WTC11 (cell line): ENCODE results near the gene SHISAL1. TPM values are rescaled to one million over a fixed set of nuclear protein-coding genes. Genes with fewer than 3 reads are reported as not detected.

ENCODE experiments used
- ATAC-seq: fragments of 200-7000 bp; cut with Tn5 transposase; 2 replicates; pipeline ENCODE4 v1.10.0; 2021; ENCODE audit warnings: mild to moderate bottlenecking, moderate library complexity
- CTCF ChIA-PET: fragments of 300-600 bp; sonication (Branson Sonifier 250); formaldehyde crosslinking; loops from one replicate; lab custom pipeline; 2021; ENCODE audit warnings: antibody characterized with exemption; lab: Charles Lee
- POLR2A ChIA-PET: fragments of 350-600 bp; sonication (Branson Sonifier 250); formaldehyde crosslinking; loops from one replicate; lab custom pipeline; 2021; ENCODE audit warnings: antibody characterized with exemption; lab: Charles Lee
- DNase-seq: peaks from one replicate; pipeline ENCODE4 v3.0.0; 2021; ENCODE audit warnings: low spot score
- H3K27ac Mint-ChIP-seq: 2 replicates; pipeline ENCODE4 v1.8.0; 2021; ENCODE audit warnings: mixed read lengths
- H3K27me3 Mint-ChIP-seq: 2 replicates; pipeline ENCODE4 v1.8.0; 2021; ENCODE audit warnings: low read depth, mild to moderate bottlenecking, moderate library complexity, mixed read lengths
- H3K36me3 Mint-ChIP-seq: 2 replicates; pipeline ENCODE4 v1.8.0; 2021; ENCODE audit warnings: mixed read lengths
- H3K4me1 Mint-ChIP-seq: 2 replicates; pipeline ENCODE4 v1.8.0; 2022; ENCODE audit warnings: mixed read lengths
- H3K4me3 Mint-ChIP-seq: 2 replicates; pipeline ENCODE4 v1.8.0; 2021; ENCODE audit warnings: mild to moderate bottlenecking, moderate library complexity, mixed read lengths
- H3K9me3 Mint-ChIP-seq: 2 replicates; pipeline ENCODE4 v1.8.0; 2021; ENCODE audit warnings: mixed read lengths
- AFF4 ChIP-seq: sonication (generic); formaldehyde crosslinking; IDR thresholded peaks from 2 replicates; pipeline ENCODE4 v1.8.1; 2023; ENCODE audit warnings: mild to moderate bottlenecking, missing genetic modification reagents, borderline replicate concordance
- ATF1 ChIP-seq: sonication (generic); formaldehyde crosslinking; IDR thresholded peaks from 2 replicates; pipeline ENCODE4 v1.8.1; 2023; ENCODE audit warnings: mild to moderate bottlenecking, moderate library complexity, missing genetic modification reagents
- ATF2 ChIP-seq: sonication (generic); formaldehyde crosslinking; IDR thresholded peaks from 2 replicates; pipeline ENCODE4 v1.8.1; 2022; ENCODE audit warnings: low read depth, missing genetic modification reagents, borderline replicate concordance
- ATF6 ChIP-seq: sonication (generic); formaldehyde crosslinking; IDR thresholded peaks from 2 replicates; pipeline ENCODE4 v1.8.1; 2023; ENCODE audit warnings: mild to moderate bottlenecking, missing genetic modification reagents
- CBFB ChIP-seq: sonication (generic); formaldehyde crosslinking; IDR thresholded peaks from 2 replicates; pipeline ENCODE4 v1.8.1; 2022; ENCODE audit warnings: mild to moderate bottlenecking, low read depth, missing genetic modification reagents
- E2F4 ChIP-seq: sonication (generic); formaldehyde crosslinking; IDR thresholded peaks from 2 replicates; pipeline ENCODE4 v1.8.1; 2022; ENCODE audit warnings: low read depth, mild to moderate bottlenecking, moderate library complexity, missing genetic modification reagents, borderline replicate concordance
- EMX1 ChIP-seq: fragments of 250-450 bp; sonication (Bioruptor Pico); IDR thresholded peaks from 2 replicates; pipeline ENCODE4 v1.8.0; 2021; ENCODE audit warnings: mild to moderate bottlenecking
- ESRRA ChIP-seq: sonication (generic); formaldehyde crosslinking; IDR thresholded peaks from 2 replicates; pipeline ENCODE4 v1.8.1; 2022; ENCODE audit warnings: mild to moderate bottlenecking, missing genetic modification reagents, borderline replicate concordance
- FOXK1 ChIP-seq: sonication (generic); formaldehyde crosslinking; IDR thresholded peaks from 2 replicates; pipeline ENCODE4 v1.8.0; 2022; ENCODE audit warnings: mild to moderate bottlenecking, moderate library complexity, missing genetic modification reagents
- JUN ChIP-seq: sonication (generic); formaldehyde crosslinking; IDR thresholded peaks from 2 replicates; pipeline ENCODE4 v1.8.0; 2023; ENCODE audit warnings: mild to moderate bottlenecking, missing genetic modification reagents
- NR3C1 ChIP-seq: sonication (generic); formaldehyde crosslinking; conservative IDR thresholded peaks from 2 replicates; pipeline ENCODE4 v1.8.1; 2023; ENCODE audit warnings: low read depth, mild to moderate bottlenecking, missing genetic modification reagents
- PREB ChIP-seq: sonication (generic); formaldehyde crosslinking; IDR thresholded peaks from 2 replicates; pipeline ENCODE4 v1.8.1; 2022; ENCODE audit warnings: mild to moderate bottlenecking, missing genetic modification reagents, moderate library complexity, borderline replicate concordance
- SMAD3 ChIP-seq: sonication (generic); formaldehyde crosslinking; IDR thresholded peaks from 2 replicates; pipeline ENCODE4 v1.8.0; 2022; ENCODE audit warnings: missing genetic modification reagents, mild to moderate bottlenecking, borderline replicate concordance
- TCF7 ChIP-seq: sonication (generic); formaldehyde crosslinking; IDR thresholded peaks from 2 replicates; pipeline ENCODE4 v1.8.0; 2022; ENCODE audit warnings: mild to moderate bottlenecking, low read depth, missing genetic modification reagents, moderate library complexity
- TEAD1 ChIP-seq: sonication (generic); formaldehyde crosslinking; IDR thresholded peaks from 2 replicates; pipeline ENCODE4 v1.8.0; 2022; ENCODE audit warnings: mild to moderate bottlenecking, missing genetic modification reagents
- ZBTB43 ChIP-seq: sonication (generic); formaldehyde crosslinking; IDR thresholded peaks from 2 replicates; pipeline ENCODE4 v1.8.1; 2023; ENCODE audit warnings: mild to moderate bottlenecking, missing genetic modification reagents
- ZNF532 ChIP-seq: fragments of 250-450 bp; sonication (Bioruptor Pico); IDR thresholded peaks from 2 replicates; pipeline ENCODE4 v1.9.0; 2021; ENCODE audit warnings: mild to moderate bottlenecking, borderline replicate concordance
- ZNF671 ChIP-seq: fragments of 250-450 bp; sonication (Bioruptor Pico); IDR thresholded peaks from 2 replicates; pipeline ENCODE4 v1.8.0; 2021; ENCODE audit warnings: mild to moderate bottlenecking
- total RNA-seq: library from RNA; stranded (reverse); gene quantifications from 3 replicates; pipeline ENCODE4 v1.2.3, GENCODE V29; 2021
- TF ChIP-seq, protein P1 (sequence below): sonication (generic); formaldehyde crosslinking; IDR thresholded peaks from 2 replicates; pipeline ENCODE4 v1.8.0; 2023; ENCODE audit warnings: missing genetic modification reagents

Gene SHISAL1
- total RNA-seq, 1 experiment from 2014 or later, result 2.7 TPM

DNA sequence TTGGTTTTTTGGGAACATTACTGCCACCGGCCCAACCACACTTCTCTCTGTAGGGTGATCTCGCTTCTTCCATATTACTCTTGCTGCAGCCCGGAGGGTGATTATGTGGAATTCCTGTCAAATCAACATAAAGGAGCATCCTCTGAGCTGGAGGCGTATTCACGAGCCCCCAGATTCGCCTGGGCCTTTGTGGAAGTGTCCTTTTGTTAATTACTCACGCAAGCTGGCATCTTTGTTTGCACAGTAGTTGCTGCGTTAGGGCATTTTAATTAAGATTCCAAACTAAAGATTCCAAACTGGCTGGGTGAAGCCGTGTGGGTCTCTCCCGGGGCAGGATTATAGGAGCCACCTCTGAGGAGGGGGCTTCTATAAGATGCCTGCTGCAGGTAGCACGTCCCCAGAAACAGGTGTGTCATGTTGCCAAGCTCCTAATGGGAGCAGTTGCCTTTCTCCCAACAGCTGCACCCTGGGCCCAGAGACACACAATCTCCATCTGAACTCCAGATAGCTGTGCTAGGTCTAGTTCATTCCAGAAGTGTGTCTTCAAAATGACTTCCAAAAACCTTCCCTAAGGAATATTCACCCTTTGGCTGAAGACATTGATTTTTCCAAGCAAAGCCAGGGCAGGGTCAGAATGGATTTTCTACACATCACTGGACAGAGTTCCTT, 40.9 kb downstream of the SHISAL1 start (continued):
- TF ChIP-seq NR3C1 (CRISPR knock-in tag), result no peak
- TF ChIP-seq E2F4 (CRISPR knock-in tag), result no peak
- TF ChIP-seq ATF6 (CRISPR knock-in tag), result no peak
- TF ChIP-seq ZNF671 (CRISPR knock-in tag), result no peak
- no peak for TF ChIP-seq ATF2 (CRISPR knock-in tag)
- TF ChIP-seq ZBTB43, result no peak

DNA sequence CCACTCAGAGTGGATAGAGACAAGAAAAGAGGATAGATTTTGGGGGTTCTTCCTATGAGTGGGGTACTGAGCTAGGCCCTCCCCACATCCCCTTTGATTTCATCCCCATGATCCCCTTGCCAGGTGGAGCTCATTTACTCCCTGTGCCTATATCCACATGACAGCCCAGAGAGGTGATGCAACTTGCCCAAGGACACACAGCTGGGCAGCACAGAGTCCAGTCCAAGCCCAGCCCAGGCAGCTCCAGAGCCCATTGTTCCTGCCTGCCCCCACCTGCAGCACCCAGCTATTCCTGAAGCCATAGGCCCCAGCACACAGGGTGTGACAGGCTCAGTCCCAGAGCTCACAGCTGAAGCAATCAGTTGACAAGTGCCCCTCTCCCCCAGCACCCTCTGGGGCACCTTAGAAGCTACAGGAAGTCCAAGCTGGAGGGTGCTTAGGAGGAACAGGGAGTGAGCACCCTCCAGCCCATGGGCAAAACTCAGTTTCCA, 41.7 kb downstream of the SHISAL1 start:
- CTCF ChIA-PET, result interaction anchor here (1.0 to 1.5 kb wide), 4 partner anchors 14 to 278 kb away, joined by 3 to 4 read pairs (median 3); no protein-coding TSS in a partner anchor
- POLR2A ChIA-PET, result no interaction called here
- Mint-ChIP-seq H3K36me3 (no peaks in the 10 kb centered on the region), H3K9me3 (no peaks in the 10 kb centered on the region), H3K4me1 (peaks cover 24% of the 10 kb centered on the region), H3K27ac (no peak overlapping the region), H3K27me3 (no peaks in the 10 kb centered on the region), H3K4me3 (no peak overlapping the region)
- DNase-seq, result no peak
- ATAC-seq, result no peak
- no peak for TF ChIP-seq ZNF532 (CRISPR knock-in tag)
- TF ChIP-seq TCF7 (CRISPR knock-in tag), result no peak
- TF ChIP-seq AFF4 (CRISPR knock-in tag), result no peak
- TF ChIP-seq JUN, result no peak
- no peak for TF ChIP-seq ESRRA (CRISPR knock-in tag)
- no peak for TF ChIP-seq SMAD3 (CRISPR knock-in tag)
- no peak for TF ChIP-seq EMX1 (CRISPR knock-in tag)
- no peak for TF ChIP-seq FOXK1 (CRISPR knock-in tag)
- no peak for TF ChIP-seq TEAD1 (CRISPR knock-in tag)
- no peak for TF ChIP-seq PREB
- no peak for TF ChIP-seq CBFB (CRISPR knock-in tag)
- TF ChIP-seq, protein P1, sequence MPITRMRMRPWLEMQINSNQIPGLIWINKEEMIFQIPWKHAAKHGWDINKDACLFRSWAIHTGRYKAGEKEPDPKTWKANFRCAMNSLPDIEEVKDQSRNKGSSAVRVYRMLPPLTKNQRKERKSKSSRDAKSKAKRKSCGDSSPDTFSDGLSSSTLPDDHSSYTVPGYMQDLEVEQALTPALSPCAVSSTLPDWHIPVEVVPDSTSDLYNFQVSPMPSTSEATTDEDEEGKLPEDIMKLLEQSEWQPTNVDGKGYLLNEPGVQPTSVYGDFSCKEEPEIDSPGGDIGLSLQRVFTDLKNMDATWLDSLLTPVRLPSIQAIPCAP (CRISPR knock-in tag), result no peak
- TF ChIP-seq ATF1 (CRISPR knock-in tag), result no peak
